Chondrocyte (in vitro differentiated cells): Measurements from ENCODE around the gene GREB1. TPM values are rescaled to one million over a fixed set of nuclear protein-coding genes. Genes with fewer than 3 reads are reported as not detected.

Experiments used
- DNase-seq: peaks from one replicate; pipeline ENCODE4 v3.0.0; 2021; ENCODE audit warnings: mixed read lengths, low spot score
- H3K27ac Mint-ChIP-seq: one replicate; pipeline ENCODE4 v1.8.0; 2021; ENCODE audit warnings: mild to moderate bottlenecking, moderate library complexity, mixed read lengths; ENCODE audit not compliant: unreplicated experiment
- H3K27me3 Mint-ChIP-seq: 2 replicates; pipeline ENCODE4 v1.8.0; 2021; ENCODE audit warnings: low read depth, mixed read lengths
- H3K36me3 Mint-ChIP-seq: 2 replicates; pipeline ENCODE4 v1.8.0; 2021; ENCODE audit warnings: low read depth, mixed read lengths
- H3K4me1 Mint-ChIP-seq: 2 replicates; pipeline ENCODE4 v1.8.0; 2021; ENCODE audit warnings: low read depth, mild to moderate bottlenecking, mixed read lengths
- H3K4me3 Mint-ChIP-seq: one replicate; pipeline ENCODE4 v1.8.0; 2021; ENCODE audit warnings: mild to moderate bottlenecking, moderate library complexity, mixed read lengths; ENCODE audit not compliant: unreplicated experiment
- H3K9me3 Mint-ChIP-seq: 2 replicates; pipeline ENCODE4 v1.8.0; 2021; ENCODE audit warnings: low read depth, mixed read lengths
- total RNA-seq: library from RNA; stranded (reverse); gene quantifications from 3 replicates; pipeline ENCODE4 v1.2.1, GENCODE V29; 2021
- TF ChIP-seq, protein P1 (sequence below): fragments of 200-600 bp; sonication (generic); IDR thresholded peaks from 2 replicates; pipeline ENCODE4 v1.5.0; 2021; ENCODE audit warnings: antibody characterized with exemption, mild to moderate bottlenecking, moderate library complexity

GREB1 gene
- total RNA-seq, 1 donor from 2014 or later: 0.52 TPM

DNA sequence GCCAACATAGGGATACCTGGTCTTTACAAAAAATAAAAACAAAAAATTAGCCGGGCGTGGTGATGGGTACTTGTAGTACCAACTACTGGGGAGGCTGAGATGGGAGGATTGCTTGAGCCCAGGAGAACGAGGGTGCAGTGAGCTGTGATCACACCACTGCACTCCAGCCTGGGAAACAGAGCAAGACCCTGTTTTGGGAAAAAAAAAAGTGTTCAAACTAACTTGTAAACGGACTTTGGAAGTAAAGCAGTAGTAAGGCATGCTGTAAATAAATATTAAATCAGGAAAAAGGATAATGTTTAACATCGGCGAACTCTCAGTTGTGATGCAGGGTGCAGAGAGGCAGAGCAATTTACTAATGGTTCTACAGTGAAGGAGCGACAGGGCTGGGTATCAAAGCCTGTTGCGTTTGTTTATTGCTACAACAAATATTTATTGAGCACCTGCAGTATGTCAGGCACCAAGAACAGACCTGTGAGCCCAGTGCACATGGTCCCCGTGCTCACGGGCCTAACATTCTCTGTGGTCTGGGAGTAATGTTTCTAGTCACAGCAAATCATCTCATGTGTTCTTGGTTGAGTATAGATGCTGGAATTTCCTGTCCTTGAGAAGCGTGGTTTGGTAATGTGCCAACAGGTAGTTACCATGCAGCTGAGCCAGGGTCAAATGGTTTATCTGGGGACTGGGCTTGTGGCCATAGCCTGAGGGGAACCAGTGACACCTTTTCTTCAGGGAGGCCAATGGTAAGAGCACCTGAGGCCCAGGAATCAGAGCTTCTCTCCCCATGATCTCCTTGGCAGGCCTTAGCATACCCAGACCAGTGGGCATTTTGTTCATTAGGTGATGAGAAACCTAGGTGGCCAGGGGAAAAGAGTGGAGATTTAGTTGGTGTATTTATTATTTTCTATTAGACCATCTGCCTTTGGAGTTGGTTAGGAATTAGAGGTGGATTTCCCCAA, 27.9 kb upstream of the GREB1 start:
- H3K27me3 Mint-ChIP-seq: no peaks in the 10 kb centered on the region
- TF ChIP-seq, protein P1, sequence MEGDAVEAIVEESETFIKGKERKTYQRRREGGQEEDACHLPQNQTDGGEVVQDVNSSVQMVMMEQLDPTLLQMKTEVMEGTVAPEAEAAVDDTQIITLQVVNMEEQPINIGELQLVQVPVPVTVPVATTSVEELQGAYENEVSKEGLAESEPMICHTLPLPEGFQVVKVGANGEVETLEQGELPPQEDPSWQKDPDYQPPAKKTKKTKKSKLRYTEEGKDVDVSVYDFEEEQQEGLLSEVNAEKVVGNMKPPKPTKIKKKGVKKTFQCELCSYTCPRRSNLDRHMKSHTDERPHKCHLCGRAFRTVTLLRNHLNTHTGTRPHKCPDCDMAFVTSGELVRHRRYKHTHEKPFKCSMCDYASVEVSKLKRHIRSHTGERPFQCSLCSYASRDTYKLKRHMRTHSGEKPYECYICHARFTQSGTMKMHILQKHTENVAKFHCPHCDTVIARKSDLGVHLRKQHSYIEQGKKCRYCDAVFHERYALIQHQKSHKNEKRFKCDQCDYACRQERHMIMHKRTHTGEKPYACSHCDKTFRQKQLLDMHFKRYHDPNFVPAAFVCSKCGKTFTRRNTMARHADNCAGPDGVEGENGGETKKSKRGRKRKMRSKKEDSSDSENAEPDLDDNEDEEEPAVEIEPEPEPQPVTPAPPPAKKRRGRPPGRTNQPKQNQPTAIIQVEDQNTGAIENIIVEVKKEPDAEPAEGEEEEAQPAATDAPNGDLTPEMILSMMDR: no peak

DNA sequence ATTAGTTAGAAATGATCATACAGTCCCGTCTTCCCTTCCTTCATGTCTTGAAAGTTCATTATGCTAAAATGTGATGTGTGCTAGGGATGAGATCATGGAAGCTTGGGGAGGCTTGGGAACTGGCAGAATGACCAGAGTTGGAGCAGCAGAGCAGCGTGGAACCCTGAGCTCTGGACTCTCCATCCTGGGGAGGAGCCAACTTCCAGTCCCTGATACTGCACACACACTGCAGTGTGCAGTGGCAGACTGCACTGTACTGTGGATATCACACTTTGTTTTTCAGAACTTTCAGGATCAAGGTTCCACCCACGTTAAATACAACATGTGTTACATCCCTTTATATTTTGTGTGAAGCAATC, 27.3 kb upstream of the GREB1 start:
- DNase-seq: no peak
- no peak overlapping the region for H3K4me3 Mint-ChIP-seq
- H3K36me3 Mint-ChIP-seq: peaks cover 2% of the 10 kb centered on the region
- no peaks in the 10 kb centered on the region for H3K4me1 Mint-ChIP-seq
- TF ChIP-seq, protein P1: no peak
- no peak overlapping the region for H3K27ac Mint-ChIP-seq
- H3K9me3 Mint-ChIP-seq: peaks cover 9% of the 10 kb centered on the region
- H3K27me3 Mint-ChIP-seq: peaks cover 4% of the 10 kb centered on the region

More for the DNA sequence above, 27.9 kb upstream of the GREB1 start:
- DNase-seq: no peak
- H3K9me3 Mint-ChIP-seq: peaks cover 9% of the 10 kb centered on the region
- H3K36me3 Mint-ChIP-seq: peaks cover 2% of the 10 kb centered on the region
- H3K4me1 Mint-ChIP-seq: no peaks in the 10 kb centered on the region
- H3K4me3 Mint-ChIP-seq: no peak overlapping the region
- no peak overlapping the region for H3K27ac Mint-ChIP-seq

- Mint-ChIP-seq H3K9me3 (peaks cover 9% of the 10 kb centered on the region), H3K36me3 (peaks cover 2% of the 10 kb centered on the region)
- no peak for DNase-seq
Observed at GRCh38 chr2:11507517-11507916, 26.3 kb upstream of the GREB1 start.

DNA sequence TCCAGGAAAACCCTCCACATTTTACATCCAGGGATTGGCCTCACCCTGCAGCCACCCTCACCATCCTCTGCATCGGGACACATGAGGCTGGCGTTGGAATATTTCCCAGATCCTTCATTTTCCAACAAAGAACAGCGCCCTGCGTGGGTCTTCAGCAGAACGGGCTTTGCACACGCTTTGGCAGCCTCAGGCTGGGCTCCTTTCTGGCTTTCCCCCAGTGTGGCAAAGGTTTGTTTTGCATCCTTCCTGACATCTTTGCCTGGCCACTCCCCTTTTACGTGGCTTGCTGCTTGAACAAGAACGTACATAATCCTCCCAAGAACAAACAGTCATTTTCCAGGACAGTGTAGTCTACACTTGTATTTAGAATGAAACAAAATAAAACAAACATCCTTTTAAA, 25.6 kb upstream of the GREB1 start:
- Mint-ChIP-seq H3K4me3 (no peak overlapping the region), H3K27me3 (peaks cover 11% of the 10 kb centered on the region), H3K9me3 (peaks cover 3% of the 10 kb centered on the region), H3K4me1 (no peaks in the 10 kb centered on the region), H3K36me3 (no peaks in the 10 kb centered on the region), H3K27ac (no peak overlapping the region)
- TF ChIP-seq, protein P1: no peak
- DNase-seq: no peak

More at GRCh38 chr2:11507517-11507916, 26.3 kb upstream of the GREB1 start:
- Mint-ChIP-seq H3K27me3 (peaks cover 7% of the 10 kb centered on the region), H3K4me1 (no peaks in the 10 kb centered on the region), H3K4me3 (no peak overlapping the region), H3K27ac (no peak overlapping the region)
- TF ChIP-seq, protein P1: no peak

DNA sequence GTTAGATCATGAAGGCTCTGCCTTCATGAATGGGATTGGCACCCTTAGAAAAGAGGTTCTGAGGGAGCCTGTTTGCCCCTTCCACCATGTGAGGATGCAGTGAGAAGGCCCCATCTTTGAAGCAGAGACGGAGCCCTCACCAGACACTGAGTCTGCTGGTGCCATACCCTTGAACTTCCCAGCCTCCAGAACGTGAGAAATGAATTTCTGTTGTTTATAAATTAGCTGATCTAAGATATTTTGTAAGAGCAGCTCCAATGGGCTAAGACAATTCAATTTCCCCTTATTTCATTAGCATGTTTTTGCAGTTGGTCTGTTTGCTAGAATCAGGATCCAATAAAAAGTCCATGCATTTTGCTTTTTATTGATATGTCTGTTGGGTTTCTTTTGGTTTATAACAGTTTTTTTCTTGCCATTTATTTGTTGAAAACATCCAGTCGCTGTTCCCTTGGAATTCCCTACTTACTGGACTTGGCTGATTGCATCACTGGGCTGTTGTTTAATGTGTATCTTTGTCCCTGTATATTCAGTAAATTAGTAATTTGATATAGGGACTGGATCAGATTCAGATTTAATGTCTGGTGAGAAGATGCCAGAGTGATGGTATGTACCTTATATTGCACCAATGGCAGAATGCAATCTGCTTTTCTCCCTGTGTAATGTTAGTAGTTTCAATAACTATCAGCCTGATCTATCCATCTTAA, 24.0 kb upstream of the GREB1 start:
- Mint-ChIP-seq H3K4me3 (no peak overlapping the region), H3K27ac (no peak overlapping the region), H3K4me1 (no peaks in the 10 kb centered on the region), H3K9me3 (no peaks in the 10 kb centered on the region), H3K27me3 (peaks cover 14% of the 10 kb centered on the region), H3K36me3 (no peaks in the 10 kb centered on the region)
- no peak for DNase-seq
- TF ChIP-seq, protein P1: no peak
